HG03442 (cell line): ENCODE measurements around the gene QDPR.

ENCODE experiments used
- ATAC-seq: cut with Tn5 transposase; IDR thresholded peaks from one replicate; pipeline ENCODE4 v1.9.1; 2021; ENCODE audit warnings: mild to moderate bottlenecking, moderate library complexity; ENCODE audit not compliant: unreplicated experiment

QDPR gene

DNA sequence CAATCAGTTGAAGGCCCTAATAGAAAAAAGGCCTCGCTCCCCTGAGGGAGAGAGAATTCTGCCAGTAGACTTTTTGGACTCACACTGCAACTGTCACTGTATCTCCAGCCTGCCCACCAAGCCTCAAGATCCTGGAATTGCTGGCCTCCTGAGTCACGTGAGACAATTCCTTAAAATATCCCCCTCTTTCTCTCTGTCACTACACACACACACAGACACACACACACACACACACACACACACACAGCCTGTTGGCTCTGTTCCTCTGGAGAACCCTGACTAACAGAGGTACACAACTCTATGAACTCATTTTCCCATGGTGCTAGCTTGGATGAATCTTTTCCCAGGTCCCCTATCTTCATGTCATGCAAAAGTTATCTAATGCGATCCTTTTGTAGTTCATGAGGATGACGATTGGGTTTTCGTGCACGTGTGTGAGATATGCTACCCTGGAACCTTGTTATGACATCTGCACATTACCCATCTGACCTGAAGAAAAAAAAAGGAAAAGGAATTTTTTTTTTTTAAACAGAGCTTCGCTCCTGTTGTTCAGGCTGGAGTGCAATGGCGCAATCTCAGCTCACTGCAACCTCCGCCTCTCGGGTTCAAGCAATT lies 16.8 kb upstream of the QDPR start:
- no peak for ATAC-seq

DNA sequence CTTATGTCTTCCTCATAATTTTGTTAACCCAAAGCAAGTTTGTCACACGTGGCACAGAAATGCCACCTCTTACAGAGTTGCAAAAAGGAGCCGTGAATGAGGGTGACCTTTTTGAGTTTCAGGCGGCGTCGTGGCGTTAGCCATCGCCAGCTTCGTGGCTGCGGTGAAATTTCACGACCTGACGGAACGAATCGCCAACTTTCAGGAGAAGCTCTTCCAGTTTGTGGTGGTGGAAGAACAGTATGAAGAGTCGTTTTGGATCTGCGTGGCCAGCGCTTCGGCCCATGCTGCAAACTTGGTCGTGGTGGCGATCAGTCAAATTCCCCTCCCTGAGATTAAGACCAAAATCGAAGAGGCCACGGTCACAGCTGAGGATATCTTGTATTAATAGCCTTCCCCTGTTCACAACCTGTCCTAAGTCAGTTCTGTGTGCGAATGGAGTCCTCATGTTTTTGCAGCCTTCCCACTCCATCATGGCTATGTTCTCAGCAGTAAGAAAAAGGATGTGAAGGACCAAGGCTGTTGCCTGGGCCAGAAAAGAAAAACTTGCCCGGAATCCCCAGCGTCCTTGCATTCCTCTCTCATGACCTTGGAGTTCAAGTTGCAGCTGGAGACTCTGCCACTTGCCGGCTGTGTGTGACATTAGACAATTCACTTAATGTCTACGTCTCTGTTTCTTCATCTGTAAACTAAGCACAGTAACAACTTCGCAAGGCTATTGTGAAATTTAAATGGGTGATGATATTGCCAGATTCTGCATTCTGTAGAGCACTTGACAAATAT lies 15.0 kb upstream of the QDPR start:
- no peak for ATAC-seq

DNA sequence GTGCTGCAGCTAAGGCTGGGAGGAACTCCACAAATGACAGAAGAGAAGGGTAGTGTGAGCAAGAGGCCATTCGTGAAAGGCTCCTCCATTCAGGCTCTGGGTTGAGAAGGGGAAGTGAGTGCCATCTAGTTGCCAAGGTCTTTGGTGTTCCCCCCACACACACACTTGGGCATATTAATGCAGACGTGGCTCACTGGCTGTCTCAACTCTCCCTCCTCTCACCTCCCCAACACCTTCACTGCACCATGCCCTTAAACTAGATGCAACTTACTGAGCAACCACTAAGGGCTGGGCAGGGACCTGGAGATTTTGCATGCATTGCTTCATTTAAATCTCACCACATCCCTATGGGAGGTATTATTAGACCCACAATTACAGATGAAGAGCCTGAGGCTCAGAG lies 11.8 kb upstream of the QDPR start:
- no peak for ATAC-seq

- no peak for ATAC-seq
These were observed 9.7 kb upstream of the QDPR start for GRCh38 chr4:17521595-17521994.

DNA sequence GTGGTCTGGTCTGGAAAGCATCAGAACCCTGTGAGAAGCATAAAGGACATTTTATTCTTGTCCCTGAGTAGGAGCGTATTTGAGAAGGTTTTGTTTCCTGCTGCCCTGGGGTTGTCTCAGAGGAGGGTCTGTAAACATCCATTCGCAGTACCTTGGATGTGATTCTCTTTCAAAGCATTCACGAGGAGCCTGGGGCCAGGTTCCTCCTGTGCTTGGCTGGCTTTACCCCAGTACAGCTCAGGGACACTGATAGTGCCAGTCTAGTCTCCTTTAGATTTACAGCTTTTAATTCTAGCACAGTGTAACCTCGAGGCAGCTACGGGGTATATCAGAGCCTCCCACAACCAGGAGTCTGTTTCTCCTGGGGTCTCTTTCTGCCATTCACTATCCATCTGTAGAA lies 5.8 kb upstream of the QDPR start:
- no peak for ATAC-seq

DNA sequence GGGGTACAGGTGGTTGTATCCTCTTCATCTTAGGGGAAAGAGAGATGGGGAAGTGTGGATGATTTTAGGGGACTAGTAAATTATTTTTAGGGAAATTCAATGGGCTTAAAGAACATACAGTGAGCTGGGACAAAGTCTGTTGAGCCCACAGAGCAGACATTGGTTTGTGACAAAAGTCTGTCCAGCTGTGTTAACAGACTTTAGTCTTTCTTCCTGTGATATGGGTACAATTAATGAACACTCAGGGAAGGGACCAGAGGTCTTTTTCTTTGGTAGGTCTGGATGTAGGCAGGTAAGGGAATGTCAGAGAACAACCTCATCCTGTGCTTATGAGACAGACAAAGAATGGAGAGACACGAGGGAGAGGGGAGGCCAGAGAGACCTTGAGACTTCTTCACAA lies 5.1 kb upstream of the QDPR start:
- ATAC-seq, result no peak

GRCh38 chr4:17515445-17516407 lies 3.8 kb upstream of the QDPR start:
- ATAC-seq, result no peak

DNA sequence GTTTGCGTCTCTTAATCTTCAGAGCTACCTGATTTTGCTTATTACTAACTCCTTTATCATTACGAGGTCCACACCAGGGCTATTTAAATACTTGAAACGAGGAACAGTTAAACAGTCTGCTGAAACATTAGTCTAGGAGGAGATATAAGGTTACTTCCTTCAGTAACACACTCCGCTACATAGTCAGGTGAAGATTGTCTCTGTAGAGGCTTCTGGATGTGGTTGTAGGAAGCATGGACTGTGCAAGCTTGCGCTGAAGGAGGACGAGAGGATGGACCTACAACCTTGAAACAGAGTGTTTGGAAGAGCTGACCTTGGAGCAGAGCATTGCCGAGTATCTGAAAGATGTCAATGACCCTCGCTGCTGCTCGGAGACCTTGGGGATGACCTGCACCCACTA lies 3.0 kb upstream of the QDPR start, which contains the start of gene CLRN2:
TSS of gene CLRN2 (plus strand) at position 301 of the 400 bp plus-strand sequence. CDS start 102 bp downstream, outside the sequence.
- no peak for ATAC-seq

- ATAC-seq, result no peak
These were observed 1.2 kb upstream of the QDPR start for GRCh38 chr4:17512973-17513665.

- peak; percentile 51 for ATAC-seq
These were observed 361 bp downstream of the QDPR start for GRCh38 chr4:17511509-17511949.

- ATAC-seq, result no peak
These were observed 839 bp downstream of the QDPR start for GRCh38 chr4:17511051-17511450.

- no peak for ATAC-seq
These were observed 1.3 kb downstream of the QDPR start for GRCh38 chr4:17510582-17510981.

DNA sequence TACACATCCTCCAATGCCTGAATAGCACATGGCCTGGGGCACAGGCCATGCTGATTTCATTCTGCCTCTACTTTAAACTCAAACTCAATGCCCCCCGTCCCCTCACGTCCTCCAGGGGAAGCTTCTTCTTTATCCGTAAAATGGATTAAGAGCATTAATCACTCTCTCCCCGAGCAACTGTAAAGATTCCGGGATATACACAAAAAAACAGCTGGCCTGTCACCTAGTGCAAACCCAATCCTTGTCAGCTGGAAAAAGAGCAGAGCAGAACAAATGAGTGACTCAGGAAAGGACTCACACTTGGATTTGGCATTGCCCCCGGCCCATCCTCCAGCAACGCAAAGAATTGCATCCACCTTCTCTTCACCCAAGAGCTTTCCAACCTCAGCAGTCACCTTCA lies 7.8 kb downstream of the QDPR start:
- no peak for ATAC-seq

DNA sequence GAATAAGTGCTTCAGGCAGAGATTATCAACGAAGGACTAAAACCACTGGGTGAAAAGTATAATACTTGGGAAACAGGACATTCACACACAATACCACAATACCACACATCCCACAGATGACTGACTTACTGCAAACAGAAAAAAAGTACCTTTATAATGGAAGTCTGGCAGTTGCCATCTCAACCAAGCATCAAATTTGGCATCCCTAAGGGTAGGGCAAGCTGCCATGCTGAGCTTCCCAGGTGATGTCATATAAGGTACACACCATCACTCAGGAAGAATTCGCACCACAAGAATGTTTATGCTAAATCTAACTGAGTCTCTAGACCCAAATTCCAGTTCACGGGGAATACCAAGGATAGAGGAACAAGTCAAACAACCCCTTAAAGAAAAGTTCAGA lies 9.1 kb downstream of the QDPR start:
- ATAC-seq, result no peak

DNA sequence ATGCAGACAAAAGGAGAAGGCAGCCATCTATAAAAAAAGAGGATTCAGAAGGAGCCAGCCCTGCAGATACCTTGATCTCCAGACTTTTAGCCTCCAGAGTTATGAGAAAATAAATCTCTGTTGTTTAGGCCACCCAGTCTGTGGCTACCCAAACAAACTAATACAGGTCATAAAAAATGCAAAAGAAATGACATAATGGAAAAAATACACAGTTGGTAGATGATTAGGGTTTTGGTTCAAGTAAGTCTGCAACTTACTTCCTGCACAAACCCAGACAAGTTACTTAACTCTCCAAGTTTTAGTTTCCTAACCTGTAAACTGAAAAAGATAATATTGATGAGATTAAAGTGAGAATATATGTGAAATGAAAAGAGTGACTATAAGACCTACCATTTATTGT lies 11.3 kb downstream of the QDPR start:
- no peak for ATAC-seq

GRCh38 chr4:17497890-17498523 lies 13.9 kb downstream of the QDPR start:
- no peak for ATAC-seq

DNA sequence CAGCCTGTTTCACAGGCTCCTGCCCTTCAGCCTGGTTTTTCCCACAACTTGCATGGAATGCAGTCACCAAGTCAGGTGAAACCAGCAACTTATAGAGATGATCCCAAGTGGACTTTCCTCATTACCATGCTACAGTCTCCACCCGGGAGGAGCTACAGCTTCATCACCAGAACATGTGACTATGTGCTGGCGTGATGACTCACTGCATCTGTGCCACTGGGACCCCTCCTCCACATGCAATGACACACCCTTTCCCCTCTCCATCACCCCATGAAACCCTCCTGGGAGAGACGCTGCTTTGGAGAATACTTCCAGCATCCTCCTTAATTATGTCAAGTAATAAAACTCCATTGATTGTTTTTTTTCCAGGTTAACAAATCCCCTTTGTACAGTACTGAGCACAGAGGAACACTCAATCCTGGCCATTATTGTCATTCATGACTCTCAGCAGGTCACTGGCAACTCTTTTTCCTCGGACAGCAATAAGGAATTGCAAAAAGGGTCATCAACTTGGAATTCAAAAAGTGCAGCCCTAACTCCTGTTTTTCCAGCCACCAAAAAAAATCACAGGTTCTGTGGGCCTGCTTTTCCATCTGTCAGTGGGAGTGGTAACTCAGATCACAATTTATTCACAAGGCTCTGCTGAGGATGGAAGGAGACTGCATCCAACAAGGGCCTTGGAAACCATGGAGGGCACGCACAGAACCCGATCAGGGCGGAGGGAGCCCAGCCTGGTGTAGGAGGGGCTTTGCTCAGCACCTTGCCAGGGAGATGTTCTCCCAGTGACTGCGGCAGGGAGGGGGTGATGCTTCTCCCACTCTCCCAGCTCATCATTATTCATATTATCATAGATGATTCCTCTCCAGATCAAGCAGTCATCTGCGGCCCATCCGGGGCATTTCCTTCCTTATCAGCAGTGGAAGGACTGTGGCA lies 17.4 kb downstream of the QDPR start:
- no peak for ATAC-seq

DNA sequence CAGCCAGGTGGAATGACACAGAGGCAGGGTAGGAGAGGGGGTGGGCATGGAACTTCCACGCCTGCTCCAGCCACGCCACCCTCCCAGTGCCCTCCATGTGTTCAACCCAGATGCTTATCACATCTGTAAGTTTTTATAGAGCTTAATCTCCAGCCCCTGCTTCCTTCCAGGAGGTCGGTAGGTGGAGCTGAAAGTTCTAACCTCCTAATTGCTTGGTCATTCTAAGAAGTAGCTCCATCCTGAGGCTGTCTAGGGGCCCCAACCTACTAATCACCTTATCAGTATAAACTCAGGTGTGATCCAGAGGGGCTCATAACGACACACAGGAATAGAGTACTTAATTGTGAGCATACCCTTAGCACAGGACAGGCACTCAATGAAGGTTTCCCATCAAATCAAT lies 18.3 kb downstream of the QDPR start:
- no peak for ATAC-seq

GRCh38 chr4:17492876-17493275 lies 19.0 kb downstream of the QDPR start:
- no peak for ATAC-seq
